GM20000 (cell line): ENCODE measurements around the gene OR6A2.

Source experiments
- DNase-seq: peaks from one replicate; pipeline ENCODE4 v3.0.0; 2012; ENCODE audit warnings: low spot score
- TF ChIP-seq, protein P1 (sequence below): IDR thresholded peaks from 2 replicates; pipeline ENCODE4 v1.5.1; 2012; ENCODE audit warnings: mild to moderate bottlenecking, control low read depth; ENCODE audit errors: extremely low read depth, missing control alignments

OR6A2 gene

DNA sequence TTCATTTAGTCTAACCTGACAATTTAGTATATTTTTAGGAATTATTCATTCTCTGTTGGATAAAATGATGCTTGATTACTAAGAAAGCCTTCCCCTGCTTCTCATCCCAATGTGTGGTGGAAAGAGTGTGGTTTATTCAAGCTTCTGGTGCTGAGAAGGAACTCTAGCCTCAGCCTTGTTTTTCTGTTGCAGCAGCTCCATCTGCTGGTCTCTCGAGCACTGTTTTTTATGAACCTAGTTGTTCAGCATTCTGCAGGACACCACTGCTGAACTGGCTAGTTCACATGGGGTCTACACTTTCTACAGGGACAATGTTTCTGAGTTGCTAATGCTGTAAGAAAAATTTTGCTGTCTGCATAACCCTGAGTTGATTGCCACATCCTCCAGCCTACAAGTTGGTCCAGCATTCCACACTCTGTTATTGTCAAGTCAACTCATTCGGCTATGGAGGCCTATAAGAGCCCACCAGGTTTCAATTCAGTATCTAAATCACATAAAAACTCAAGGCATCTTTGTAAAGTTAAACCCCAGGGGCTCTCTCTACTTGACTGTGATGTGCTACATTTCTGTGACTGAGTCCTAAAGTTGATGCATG, 42.0 kb downstream of the OR6A2 start:
- DNase-seq, result peak; percentile 46

DNA sequence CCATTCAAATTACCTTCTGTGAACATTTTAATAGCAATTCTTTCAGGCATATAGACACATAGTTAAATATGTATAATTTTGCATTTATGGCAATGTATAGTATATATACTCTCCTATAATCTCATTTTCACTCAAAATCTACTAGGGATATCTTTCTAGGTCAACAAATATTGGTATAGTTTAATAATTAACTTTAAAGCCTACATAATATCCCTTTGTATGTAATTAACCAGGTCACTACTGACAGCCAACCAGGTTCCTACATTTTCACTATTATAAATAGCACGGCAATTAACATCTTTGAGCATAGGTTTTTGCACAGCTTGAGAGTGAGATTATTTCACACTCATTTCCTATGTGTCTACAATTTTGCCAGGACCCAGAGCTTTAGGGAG, 43.5 kb downstream of the OR6A2 start:
- TF ChIP-seq, protein P1, sequence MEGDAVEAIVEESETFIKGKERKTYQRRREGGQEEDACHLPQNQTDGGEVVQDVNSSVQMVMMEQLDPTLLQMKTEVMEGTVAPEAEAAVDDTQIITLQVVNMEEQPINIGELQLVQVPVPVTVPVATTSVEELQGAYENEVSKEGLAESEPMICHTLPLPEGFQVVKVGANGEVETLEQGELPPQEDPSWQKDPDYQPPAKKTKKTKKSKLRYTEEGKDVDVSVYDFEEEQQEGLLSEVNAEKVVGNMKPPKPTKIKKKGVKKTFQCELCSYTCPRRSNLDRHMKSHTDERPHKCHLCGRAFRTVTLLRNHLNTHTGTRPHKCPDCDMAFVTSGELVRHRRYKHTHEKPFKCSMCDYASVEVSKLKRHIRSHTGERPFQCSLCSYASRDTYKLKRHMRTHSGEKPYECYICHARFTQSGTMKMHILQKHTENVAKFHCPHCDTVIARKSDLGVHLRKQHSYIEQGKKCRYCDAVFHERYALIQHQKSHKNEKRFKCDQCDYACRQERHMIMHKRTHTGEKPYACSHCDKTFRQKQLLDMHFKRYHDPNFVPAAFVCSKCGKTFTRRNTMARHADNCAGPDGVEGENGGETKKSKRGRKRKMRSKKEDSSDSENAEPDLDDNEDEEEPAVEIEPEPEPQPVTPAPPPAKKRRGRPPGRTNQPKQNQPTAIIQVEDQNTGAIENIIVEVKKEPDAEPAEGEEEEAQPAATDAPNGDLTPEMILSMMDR, result no peak
- no peak for DNase-seq

More for the DNA sequence above, 42.0 kb downstream of the OR6A2 start:
- TF ChIP-seq, protein P1, result peak; percentile 67

DNA sequence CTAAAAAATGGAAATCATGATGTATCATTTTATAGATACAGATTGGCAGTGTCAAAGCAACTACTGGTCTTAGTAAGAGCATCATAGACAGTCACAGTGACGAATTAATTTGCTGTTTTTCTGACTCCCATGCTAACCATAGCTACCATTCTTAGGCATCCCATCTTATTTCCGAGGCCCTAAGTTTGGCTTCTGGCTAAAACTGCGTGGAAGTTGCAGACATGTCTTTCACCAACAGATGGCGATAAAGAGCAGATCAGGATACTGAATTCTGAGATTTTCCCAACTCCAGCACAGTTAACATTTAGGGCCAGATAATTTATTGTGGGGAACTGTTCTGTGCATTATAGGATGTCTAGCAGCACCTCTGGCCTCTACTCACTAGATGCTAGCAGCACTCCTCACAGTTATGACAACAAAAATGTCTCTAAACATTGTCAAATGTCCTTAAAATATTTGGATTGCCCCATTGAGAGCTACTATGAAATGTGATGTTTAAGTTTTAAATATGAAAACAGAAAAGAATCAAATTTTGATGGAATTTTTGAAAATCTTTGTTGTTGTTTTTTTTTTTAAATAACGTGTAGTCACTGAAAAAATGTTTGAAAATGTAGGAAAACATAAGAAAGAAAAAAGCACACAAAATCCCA, 44.1 kb downstream of the OR6A2 start:
- DNase-seq, result peak; percentile 38

DNA sequence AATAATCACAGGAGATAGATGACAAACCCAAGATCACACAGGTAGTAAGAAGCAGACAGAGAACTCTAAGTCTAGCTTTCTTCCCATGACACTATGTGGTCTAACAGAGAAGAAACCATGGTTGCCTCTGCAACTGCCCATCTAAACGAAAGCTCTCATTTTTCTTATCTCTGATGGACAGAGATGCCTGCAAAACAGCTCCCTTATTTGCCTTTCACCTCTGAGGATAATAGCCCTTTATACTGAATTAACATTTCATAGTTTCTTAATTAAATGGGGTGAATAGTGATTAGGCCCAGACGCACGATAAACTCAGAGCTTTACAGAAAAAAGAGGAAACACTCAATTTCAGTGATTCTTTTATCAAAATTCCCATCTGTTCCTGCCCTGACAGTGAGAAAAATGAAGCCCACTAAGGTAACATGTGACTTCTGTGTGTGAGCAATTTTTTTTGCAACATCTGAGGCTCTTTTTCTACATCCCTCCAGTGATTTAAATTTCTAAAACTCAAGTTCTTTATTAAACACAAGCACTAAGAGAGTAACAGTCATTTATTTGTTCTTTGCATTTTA, 52.3 kb downstream of the OR6A2 start:
- TF ChIP-seq, protein P1, result no peak
- DNase-seq, result no peak

More for the DNA sequence above, 44.1 kb downstream of the OR6A2 start:
- TF ChIP-seq, protein P1, result peak; percentile 77

DNA sequence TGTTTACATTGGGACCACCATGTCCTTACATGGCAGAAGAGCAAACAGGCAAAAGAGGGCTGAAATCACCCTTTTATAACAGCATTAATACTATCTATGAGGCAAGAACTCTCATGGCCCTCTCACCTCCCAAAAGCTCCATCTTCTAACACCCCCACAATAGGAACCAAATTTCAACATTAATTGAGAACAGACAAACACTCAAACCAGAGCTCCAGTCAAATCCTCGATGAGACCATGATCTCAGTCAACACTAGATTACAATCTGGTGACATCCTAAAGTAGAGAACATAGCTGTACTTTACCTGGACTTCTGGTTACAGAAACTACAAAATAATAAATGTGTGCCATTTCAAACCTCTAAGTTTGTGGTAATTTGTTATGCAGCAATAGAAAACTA, 52.9 kb downstream of the OR6A2 start:
- no peak for DNase-seq
- TF ChIP-seq, protein P1, result no peak

DNA sequence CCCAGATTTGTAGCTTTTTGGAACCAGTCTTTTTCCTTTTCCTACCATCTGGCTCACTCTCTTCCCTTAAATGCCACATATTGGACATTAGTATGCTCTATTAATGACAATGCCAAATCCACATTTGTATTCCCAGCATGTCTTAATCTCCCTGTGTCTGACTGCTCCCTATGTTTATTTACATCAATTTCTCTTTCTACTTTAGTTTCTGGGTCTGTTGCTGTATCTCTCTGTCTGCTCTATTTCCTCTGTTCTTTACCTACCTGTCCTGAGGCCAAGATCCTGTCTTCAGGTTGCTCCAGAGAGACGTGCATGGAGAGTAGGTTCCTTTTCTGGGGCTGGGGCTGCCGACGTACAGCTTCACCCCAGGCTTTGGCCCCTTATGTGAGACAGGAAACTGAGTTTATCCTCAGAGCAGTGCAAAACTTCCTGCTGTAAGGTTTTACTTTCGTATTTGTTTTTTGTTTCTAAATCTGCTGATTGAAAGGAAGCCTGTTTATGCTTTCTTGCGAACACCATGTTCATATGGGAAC, 53.3 kb downstream of the OR6A2 start:
- DNase-seq, result peak; percentile 44
- TF ChIP-seq, protein P1, result no peak

DNA sequence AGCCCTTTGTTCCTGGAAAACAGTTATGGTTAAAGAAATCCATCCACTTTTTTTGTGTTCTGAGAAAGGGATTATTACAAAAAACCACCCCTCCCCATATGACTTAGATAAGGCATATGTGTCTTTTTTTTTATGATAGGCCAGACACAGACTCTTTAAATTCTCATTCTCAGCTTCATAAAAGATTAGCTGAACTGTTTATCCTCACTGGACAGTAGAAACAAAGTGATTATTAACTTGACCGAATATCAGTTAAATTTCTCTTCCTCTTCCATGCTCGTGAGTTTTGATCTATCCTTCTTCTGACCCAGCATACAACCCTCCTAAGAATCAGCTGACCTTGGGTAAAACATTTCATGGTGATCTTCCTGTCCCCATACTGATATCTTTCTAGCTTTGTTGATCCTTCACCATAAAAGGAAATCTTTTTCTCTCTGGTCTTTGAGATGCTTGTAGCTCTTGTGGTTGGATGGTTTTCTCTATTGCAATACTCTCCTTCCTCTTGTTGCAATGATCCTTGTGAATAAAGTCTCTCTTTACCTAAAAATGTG, 53.9 kb downstream of the OR6A2 start:
- peak; percentile 36 for DNase-seq
- TF ChIP-seq, protein P1, result no peak
